Measurements from ENCODE around the gene SLC12A8.

The SLC12A8 gene

DNA sequence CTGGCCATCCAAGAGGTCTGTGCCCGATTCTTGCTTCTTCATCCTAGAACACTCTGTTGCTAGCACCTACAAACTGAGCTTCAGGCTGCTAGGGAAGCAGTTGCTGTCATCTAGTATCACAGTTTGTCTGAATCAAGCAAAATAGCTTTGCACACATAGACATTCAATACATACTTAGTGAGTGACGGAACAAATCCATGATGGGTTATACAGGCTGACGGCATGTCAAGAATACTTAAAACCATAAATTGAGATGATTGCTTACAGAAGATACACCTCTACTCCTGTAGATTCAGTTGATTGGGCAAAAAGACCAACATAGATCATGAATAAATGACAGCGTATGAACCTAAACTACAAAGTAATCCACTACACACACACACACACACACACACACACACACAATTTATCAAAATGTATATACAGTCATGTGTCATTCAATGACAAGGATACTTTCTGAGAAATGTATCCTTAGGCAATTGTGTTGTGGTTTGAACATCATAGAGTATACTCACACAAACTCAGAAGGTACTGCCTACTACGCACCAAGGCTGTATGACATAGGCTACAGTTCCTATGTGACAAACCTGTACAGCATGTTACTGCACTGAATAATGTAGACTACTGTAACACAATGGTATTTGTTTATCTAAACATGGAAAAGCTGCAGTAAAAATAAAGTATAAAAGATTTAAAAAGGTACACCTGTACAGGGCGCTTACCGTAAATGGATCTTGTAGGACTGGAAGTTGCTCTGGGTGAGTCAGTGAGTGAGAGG is 142.4 kb downstream of the SLC12A8 start:
- no peak for DNase-seq

GRCh38 chr3:125069452-125069851 is 143.1 kb downstream of the SLC12A8 start:
- peak; percentile 8 for DNase-seq

GRCh38 chr3:125068265-125068664 is 144.3 kb downstream of the SLC12A8 start:
- DNase-seq, result no peak

- no peak for DNase-seq
Observed at GRCh38 chr3:125067225-125067624, 145.3 kb downstream of the SLC12A8 start.

GRCh38 chr3:125062904-125063618 is 149.5 kb downstream of the SLC12A8 start:
- no peak for DNase-seq

DNA sequence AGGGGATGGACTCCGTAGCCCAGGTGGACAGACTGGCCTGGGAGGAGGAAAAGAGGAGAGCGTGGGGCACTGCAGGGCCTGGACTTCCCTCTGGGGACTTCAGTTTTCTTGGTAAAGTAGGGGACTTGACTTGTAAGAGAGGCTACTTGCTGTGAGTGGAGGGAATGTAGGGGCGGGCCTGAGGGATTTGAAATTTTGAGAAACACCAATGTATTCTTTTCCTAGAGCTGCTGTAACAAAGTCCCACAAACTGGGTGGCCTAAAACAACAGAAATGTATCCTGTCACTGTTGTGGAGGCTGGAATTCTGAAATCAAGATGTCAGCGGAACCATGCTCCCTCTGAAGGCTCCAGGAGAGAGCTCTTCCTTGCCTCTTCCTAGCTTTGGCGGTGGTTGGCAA is 150.9 kb downstream of the SLC12A8 start:
- no peak for DNase-seq

DNA sequence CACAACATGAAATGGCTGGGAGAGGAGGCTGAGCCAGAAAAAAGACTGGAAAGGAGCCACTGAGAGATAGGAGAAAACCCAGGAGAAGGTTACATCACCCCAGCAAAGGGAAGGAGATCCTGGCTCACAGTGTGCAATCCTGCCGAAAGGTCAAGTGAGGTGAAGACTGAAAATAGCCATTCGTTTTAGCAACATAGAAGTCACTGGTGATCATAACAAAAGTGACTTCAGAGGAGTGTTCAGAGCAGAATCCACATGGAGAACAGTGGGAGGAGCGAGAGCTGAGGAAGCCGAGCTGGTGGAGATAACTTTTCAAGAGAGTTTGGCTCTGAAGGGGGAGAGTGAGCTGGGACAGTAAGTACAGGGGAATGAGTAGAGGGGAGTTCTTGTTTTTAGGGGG is 151.4 kb downstream of the SLC12A8 start:
- no peak for DNase-seq

DNA sequence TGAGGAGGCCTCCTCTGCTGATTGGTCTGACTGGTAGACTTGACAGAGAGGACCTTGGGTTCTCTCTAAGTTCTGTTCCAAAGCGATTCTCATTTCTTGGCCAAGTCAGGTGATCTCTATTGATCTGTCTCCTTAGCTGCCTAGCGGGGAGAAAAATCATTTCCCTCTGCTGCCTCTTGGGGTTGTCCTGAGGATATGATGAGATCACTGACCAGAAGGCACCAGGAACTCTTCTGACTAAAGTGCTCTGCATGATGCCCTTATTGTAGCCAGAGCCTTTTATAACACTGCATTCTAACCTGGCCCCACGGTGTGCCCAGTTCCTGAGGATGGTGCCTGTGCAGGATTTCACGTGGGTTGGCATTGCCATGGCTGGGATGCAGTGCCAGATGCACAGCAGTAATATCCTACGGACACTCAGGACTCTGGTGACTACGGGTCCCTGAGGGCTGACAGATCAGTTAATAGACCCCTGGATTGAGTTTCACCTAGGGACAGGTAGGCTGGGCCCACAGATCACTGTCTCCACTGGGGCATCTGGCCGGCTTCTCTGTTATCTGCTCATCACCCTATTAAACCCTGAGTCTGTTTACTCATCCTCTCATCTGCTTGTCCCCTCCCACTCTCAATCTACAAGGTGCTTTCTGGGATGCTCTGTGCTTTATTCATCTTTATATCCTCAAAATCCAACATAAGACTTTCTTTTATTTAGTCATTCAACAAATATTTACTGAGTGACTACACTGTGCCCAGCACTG is 152.9 kb downstream of the SLC12A8 start:
- DNase-seq, result no peak

- DNase-seq, result no peak
Observed at GRCh38 chr3:125058959-125059358, 153.6 kb downstream of the SLC12A8 start.

DNA sequence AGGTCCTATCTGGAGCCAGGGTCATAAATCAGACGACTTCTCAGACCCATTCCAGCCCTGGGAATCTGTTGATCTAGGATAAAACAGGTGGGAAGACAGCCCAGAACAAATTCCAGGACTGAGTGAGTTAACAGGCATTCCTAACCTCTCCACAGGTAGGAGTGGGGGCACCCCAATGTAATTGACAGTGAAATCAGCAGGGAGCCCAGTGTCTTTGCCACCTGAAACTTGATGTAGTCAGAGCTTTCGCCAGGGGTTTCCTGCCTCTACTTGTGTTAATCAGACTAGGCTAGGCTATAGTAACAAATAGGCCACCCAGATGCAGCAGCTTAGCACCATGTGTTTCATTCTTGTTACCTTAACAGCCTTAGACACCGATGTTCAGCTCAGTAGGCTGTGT is 154.0 kb downstream of the SLC12A8 start:
- DNase-seq, result no peak

DNA sequence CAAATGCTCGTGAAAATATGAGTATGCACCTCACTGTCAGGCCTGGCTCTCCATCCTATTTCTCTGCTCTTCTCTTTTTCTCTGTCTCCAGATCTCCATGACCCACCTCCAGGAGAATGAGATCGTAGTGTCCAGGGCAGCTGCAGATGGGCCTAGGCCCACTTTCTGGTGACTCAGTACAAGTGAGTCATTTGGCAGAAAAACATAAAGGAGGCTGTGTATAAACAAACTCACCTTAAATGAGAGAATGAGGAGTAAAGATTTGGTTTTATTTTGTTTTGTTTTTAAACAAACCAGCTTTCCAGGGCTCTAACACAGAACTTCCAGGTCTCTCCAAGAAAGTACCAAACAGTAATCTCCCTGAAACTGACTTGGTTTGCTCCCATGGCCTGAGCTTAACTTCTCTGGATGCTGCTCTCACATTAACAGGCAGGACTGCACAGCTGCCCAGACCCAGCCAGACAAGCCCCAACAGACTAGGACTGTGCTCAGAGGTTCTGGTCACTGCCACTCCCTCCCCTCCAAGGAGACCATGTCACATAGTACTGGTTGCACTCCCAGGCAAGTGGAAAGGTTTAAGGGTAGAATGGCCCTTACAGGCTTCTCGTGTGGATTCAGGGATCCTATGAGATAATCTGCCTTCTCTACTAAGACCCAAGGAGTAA is 155.2 kb downstream of the SLC12A8 start:
- DNase-seq, result no peak

GRCh38 chr3:125055913-125056745 is 156.4 kb downstream of the SLC12A8 start, which contains the start of gene HEG1:
Gene HEG1, minus strand, starts transcription at chr3:125055997. Its CDS starts 107 bp downstream, at chr3:125055890.
- peak; percentile 43 for DNase-seq

DNA sequence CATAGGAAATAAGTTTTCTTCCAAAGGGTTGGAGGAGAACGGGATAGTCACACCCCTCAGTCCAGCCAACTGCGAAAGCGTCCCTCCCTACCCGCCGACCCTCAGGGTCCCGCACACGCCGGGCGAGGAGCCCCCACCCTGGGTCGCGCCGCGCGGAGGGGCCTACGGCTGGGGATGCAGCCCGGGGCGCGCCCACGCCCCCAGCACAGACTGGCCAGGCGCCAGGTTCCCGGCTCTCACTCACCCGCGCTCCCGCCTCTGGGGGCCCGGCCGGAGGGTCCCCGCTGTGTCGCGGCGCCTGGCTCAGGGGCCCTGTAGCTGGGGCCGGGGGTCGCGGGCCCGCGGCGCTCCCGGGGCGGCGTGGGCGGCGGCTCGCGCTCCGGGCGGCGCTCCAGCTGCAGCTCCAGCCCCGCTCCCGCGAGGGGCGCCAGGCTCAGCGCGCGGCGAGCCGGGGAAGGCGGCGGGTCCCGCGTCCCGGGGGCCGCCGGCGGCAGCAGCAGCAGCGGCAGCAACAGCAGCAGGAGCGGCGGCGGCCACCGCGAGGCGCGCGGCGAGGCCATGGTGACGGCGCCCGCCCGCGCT is 157.1 kb downstream of the SLC12A8 start:
- DNase-seq, result no peak

- DNase-seq, result no peak
Observed at GRCh38 chr3:125054449-125055329, 157.9 kb downstream of the SLC12A8 start.

- DNase-seq, result no peak
Observed at GRCh38 chr3:125054062-125054448, 158.5 kb downstream of the SLC12A8 start.

DNA sequence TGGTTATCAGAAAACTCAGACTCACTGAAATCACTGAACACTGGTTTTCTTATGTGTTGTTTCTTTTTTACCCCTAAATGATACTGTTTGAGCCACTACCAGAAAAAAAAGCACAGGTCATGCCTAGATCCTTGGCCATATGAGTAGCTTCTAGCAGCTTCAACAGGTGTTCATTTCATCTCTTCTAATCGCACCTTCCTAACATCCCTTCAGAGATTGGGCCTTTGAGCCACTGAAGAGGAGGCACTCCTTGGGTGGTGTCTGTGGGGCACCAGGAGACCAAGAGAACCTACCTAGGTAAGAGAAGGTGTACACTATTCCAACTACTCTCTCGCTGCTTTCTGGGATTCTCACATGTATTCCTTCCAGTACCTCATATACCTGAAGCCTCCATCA is 159.2 kb downstream of the SLC12A8 start:
- no peak for DNase-seq

GRCh38 chr3:125052624-125053303 is 159.8 kb downstream of the SLC12A8 start:
- DNase-seq, result no peak

DNA sequence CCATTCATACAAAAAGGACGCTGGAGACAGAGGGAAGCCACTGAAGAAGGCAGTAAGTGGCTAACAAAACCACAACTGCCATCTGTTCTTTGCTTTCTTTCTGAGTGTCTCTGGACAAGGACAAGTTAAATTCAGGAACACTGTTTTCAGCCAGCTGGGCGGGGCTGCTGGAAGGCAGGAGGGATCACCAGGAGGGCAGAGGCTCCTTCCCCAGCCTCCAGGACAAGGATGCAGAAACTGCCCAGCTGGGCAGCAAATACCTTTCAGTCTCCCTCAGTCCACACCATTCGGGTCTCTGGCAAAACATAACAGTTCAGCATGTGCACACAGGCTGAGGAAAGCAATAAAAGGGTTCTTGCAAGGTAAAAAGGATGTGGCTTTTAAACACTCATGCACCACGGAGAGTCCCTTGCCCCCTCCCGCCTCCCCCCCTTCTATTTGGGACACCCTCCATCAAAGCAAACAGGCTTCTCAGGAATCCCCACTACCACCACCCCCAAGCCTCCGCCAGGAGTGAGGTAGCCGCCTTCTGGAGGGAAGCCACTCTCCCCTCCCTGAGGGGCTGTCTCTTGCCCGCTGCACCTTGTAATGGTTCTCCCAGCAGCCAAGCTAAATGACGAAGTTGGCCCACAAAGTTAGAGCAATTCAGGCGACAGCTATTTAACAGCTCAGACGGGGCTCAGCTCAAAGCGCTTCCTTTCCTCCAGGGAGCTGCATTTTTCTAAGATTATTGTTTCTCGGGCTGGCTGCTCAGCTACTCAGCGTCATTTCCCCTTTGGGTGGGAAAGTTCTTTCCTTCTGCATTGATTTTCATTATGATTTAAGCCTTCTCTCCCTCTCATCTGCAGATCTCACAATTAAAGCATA is 160.6 kb downstream of the SLC12A8 start:
- no peak for DNase-seq

- no peak for DNase-seq
Observed at GRCh38 chr3:125051205-125051604, 161.3 kb downstream of the SLC12A8 start.
